Measurements from ENCODE around the gene CNTNAP5.

GRCh38 chr2:124025171-124025580, at the start of gene CNTNAP5:
- TF ChIP-seq CTCF (IDR thresholded peaks at IDR 0.05) (no peak), POLR2A (IDR thresholded peaks at IDR 0.05) (no peak)
